Measurements from ENCODE around the gene TUBB1.

Gene TUBB1

GRCh38 chr20:58995461-58996225 is 23.6 kb upstream of the TUBB1 start:
- Histone ChIP-seq H3K4me3 (no peak overlapping the region), H3K36me3 (peaks cover 73% of the 10 kb centered on the region), H3K27me3 (no peaks in the 10 kb centered on the region), H3K9ac (no peak overlapping the region), H3K4me1 (no peaks in the 10 kb centered on the region), H4K20me1 (peaks cover 20% of the 10 kb centered on the region; the same call in 1 of the 2 replicates), H3K4me2 (no peak overlapping the region), H3K27ac (no peak overlapping the region), H3K9me3 (no peaks in the 10 kb centered on the region)
- no peak for TF ChIP-seq Cebpa-rat (IDR thresholded peaks at IDR 0.05)

GRCh38 chr20:58996226-58996611 is 23.0 kb upstream of the TUBB1 start:
- Histone ChIP-seq H3K36me3 (peaks cover 73% of the 10 kb centered on the region), H3K4me1 (no peaks in the 10 kb centered on the region), H3K27me3 (no peaks in the 10 kb centered on the region), H3K9me3 (no peaks in the 10 kb centered on the region), H3K4me3 (no peak overlapping the region), H3K27ac (no peak overlapping the region), H4K20me1 (peaks cover 20% of the 10 kb centered on the region; the same call in 1 of the 2 replicates), H3K9ac (no peak overlapping the region), H3K4me2 (no peak overlapping the region)
- TF ChIP-seq Cebpa-rat (IDR thresholded peaks at IDR 0.05) = no peak

GRCh38 chr20:58997141-58997770 is 22.0 kb upstream of the TUBB1 start:
- Histone ChIP-seq H3K27ac (no peak overlapping the region), H3K27me3 (no peaks in the 10 kb centered on the region), H3K4me1 (no peaks in the 10 kb centered on the region), H3K4me2 (no peak overlapping the region), H3K36me3 (peaks cover 63% of the 10 kb centered on the region), H3K9ac (no peak overlapping the region), H4K20me1 (peaks cover 20% of the 10 kb centered on the region; the same call in 1 of the 2 replicates), H3K4me3 (no peak overlapping the region), H3K9me3 (no peaks in the 10 kb centered on the region)
- no peak for TF ChIP-seq Cebpa-rat (IDR thresholded peaks at IDR 0.05)

GRCh38 chr20:58998656-58999055 is 20.6 kb upstream of the TUBB1 start:
- Histone ChIP-seq H3K4me3 (no peak overlapping the region), H3K9me3 (no peaks in the 10 kb centered on the region), H4K20me1 (0 out of 2 replicates have a peak, but pooled peaks cover 11% of the 10 kb centered on the region), H3K27me3 (no peaks in the 10 kb centered on the region), H3K36me3 (peaks cover 49% of the 10 kb centered on the region), H3K4me2 (no peak overlapping the region), H3K9ac (no peak overlapping the region), H3K4me1 (peaks cover 11% of the 10 kb centered on the region), H3K27ac (no peak overlapping the region)
- no peak for TF ChIP-seq Cebpa-rat (IDR thresholded peaks at IDR 0.05)

DNA sequence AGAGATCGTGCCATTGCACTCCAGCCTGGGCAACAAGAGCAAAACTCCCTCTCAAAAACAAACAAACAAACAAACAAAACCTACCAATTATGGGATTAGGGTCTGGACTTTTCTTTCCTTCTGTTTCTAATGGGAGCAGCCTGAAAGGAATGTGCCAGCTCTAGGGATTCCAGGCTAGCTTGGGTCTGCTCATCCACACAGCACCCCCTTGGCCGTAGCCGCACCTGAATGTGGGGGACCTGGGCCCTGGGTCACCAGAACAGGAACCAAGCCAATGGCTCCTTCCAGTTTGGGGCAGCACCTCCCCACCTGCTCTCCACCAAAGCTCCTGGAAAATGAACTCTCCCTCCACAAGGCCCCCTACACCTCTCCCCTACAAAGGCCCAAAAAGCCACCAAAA is 18.9 kb upstream of the TUBB1 start:
- peaks cover 28% of the 10 kb centered on the region for H3K4me1 ChIP-seq
- no peak for TF ChIP-seq Cebpa-rat (IDR thresholded peaks at IDR 0.05)

DNA sequence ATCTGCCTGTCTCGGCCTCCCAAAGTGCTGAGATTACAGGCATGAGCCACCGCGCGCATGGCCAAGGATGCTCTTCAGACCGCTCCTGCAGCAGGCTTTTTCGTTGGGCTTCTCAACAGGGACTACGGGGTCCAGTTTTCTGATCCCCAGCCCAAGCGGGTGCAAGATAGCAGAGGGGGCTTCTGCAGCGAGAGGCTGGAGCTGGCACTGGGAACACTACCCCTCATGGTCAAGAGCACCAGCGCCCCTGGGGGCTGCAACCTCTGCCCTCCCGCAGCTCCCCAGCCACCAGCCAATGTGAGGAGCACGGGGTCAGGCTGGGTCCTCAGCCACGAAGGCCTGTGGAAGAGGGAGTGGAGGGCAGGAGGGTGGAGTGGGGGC is 18.2 kb upstream of the TUBB1 start:
- H3K4me1 ChIP-seq = peaks cover 35% of the 10 kb centered on the region
- H3K27ac ChIP-seq = no peak overlapping the region
- peaks cover 22% of the 10 kb centered on the region; the same call in 1 of the 2 replicates for H4K20me1 ChIP-seq
- H3K9ac ChIP-seq = no peak overlapping the region
- no peak for TF ChIP-seq Cebpa-rat (IDR thresholded peaks at IDR 0.05)
- H3K36me3 ChIP-seq = peaks cover 25% of the 10 kb centered on the region
- no peaks in the 10 kb centered on the region for H3K9me3 ChIP-seq
- H3K4me3 ChIP-seq = no peak overlapping the region
- no peak overlapping the region for H3K4me2 ChIP-seq
- H3K27me3 ChIP-seq = peaks cover 2% of the 10 kb centered on the region

More for the DNA sequence above, 18.9 kb upstream of the TUBB1 start:
- H3K9me3 ChIP-seq = no peaks in the 10 kb centered on the region
- H3K27me3 ChIP-seq = no peaks in the 10 kb centered on the region
- H3K36me3 ChIP-seq = peaks cover 32% of the 10 kb centered on the region
- no peak overlapping the region for H3K4me3 ChIP-seq
- peaks cover 19% of the 10 kb centered on the region; the same call in 1 of the 2 replicates for H4K20me1 ChIP-seq
- H3K4me2 ChIP-seq = no peak overlapping the region
- no peak overlapping the region for H3K27ac ChIP-seq
- no peak overlapping the region for H3K9ac ChIP-seq

GRCh38 chr20:59001449-59002171 is 17.6 kb upstream of the TUBB1 start:
- Histone ChIP-seq H3K9me3 (no peaks in the 10 kb centered on the region), H3K27ac (no peak overlapping the region), H3K36me3 (peaks cover 19% of the 10 kb centered on the region), H3K27me3 (peaks cover 8% of the 10 kb centered on the region), H3K4me3 (no peak overlapping the region), H3K9ac (no peak overlapping the region), H3K4me2 (no peak overlapping the region), H3K4me1 (peaks cover 41% of the 10 kb centered on the region), H4K20me1 (peaks cover 25% of the 10 kb centered on the region; the same call in 1 of the 2 replicates)
- no peak for TF ChIP-seq Cebpa-rat (IDR thresholded peaks at IDR 0.05)

DNA sequence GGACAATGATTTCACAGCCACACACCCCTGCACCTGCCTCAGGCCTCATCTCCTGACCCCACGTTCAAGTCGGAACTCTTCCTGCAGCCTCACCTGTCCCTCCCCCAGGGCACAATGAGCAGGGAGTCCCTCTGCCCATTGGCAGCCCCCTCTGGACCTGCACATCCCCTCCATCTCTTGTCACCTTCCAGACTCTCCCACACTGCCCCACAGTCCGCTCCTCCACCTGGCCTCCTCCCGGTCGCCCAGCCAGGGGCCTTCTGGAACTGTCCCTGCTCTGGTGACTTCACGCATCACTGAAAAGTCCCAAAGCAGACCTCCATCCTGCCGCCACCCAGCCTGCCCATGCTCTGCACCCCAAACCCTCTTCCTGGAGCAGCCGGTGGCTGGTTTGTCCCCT is 16.8 kb upstream of the TUBB1 start:
- H3K36me3 ChIP-seq = peaks cover 12% of the 10 kb centered on the region

DNA sequence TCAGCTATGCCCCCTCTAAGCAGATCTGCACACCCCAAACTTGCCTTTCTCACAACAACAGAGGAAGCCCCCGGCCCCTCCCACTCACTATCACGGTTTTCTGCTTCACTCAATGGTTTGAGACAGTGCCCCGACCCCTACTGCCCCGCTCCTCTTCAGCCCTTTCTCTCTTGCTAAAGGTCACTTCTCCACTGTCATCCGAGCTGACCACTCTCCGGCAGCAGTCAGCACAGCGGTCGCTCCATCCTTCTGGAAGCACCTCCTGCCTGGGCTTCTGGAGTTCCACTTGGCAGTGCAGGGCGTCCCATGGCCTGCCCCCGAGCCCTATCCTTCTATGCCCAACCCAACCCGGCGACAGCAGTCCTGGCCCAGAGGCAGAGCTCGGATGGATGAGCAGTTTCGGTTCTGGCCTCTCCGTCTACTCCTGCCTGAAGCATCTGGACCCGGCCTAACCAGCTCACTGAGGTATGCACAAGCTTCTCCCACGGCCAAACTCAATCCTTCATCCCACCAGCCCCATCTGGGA is 16.3 kb upstream of the TUBB1 start:
- Histone ChIP-seq H3K9me3 (no peaks in the 10 kb centered on the region), H3K27me3 (peaks cover 21% of the 10 kb centered on the region), H3K9ac (no peak overlapping the region), H3K27ac (no peak overlapping the region), H3K4me1 (peaks cover 54% of the 10 kb centered on the region), H4K20me1 (peaks cover 25% of the 10 kb centered on the region; the same call in 1 of the 2 replicates), H3K4me2 (peak overlapping the region; percentile 94), H3K36me3 (peaks cover 6% of the 10 kb centered on the region; the same call in 1 of the 2 replicates), H3K4me3 (no peak overlapping the region)
- TF ChIP-seq Cebpa-rat (IDR thresholded peaks at IDR 0.05) = no peak

More for the DNA sequence above, 16.8 kb upstream of the TUBB1 start:
- H4K20me1 ChIP-seq = peaks cover 25% of the 10 kb centered on the region; the same call in 1 of the 2 replicates
- no peak overlapping the region for H3K4me2 ChIP-seq
- H3K4me1 ChIP-seq = peaks cover 48% of the 10 kb centered on the region
- H3K9me3 ChIP-seq = no peaks in the 10 kb centered on the region
- H3K9ac ChIP-seq = no peak overlapping the region
- TF ChIP-seq Cebpa-rat (IDR thresholded peaks at IDR 0.05) = no peak
- H3K27me3 ChIP-seq = peaks cover 16% of the 10 kb centered on the region
- no peak overlapping the region for H3K27ac ChIP-seq
- H3K4me3 ChIP-seq = no peak overlapping the region

All from BLaER1 (cell line).